Measurements from ENCODE around the gene OVCH1. TPM values are rescaled to one million over a fixed set of nuclear protein-coding genes. Genes with fewer than 3 reads are reported as not detected.

OVCH1 gene
- polyA plus RNA-seq, 1 of the 3 experiments (the other 2 are of a cell fraction), result not detected

DNA sequence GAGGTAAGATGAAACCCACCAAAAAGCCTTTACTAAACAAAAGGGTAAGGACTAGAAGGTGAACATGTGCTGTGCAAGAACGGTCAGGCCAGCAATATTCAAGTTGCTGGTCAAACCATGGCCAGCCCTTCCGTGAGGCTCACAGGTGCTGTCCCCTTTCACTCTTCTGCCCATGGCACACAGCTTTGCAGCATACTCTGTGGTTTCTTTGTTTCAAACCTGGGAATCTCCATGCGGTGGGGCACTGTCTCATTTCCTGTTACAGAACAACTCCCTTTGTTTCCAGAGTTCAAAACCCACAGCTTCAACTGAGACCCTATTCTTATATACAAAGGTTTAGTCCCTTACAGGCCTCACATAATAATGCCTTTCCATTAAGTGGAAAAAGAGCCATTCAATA lies 1.7 kb upstream of the OVCH1 start (continued):
- TF ChIP-seq MEF2A (IDR thresholded peaks at IDR 0.05; ENCODE audit: borderline replicate concordance, low read depth) (no peak), FOSL2 (IDR thresholded peaks at IDR 0.05; ENCODE audit: borderline replicate concordance, low read depth) (no peak), EZH2phosphoT487 (IDR thresholded peaks at IDR 0.05; ENCODE audit: borderline replicate concordance, low read depth) (no peak), YY1 (IDR thresholded peaks at IDR 0.05; ENCODE audit: low read depth) (no peak)

- Histone ChIP-seq H3K36me3 (replicated peaks in 1 of 2; ENCODE audit: control insufficient read depth in 1 of 2, insufficient read depth in 2 of 2, low read length in 1 of 2) (no peaks in the 10 kb centered on the region), H3K9me3 (no peaks in the 10 kb centered on the region), H3K4me2 (no peak overlapping the region), H3K4me3 (ENCODE audit: low read depth in 2 of 2, low read length in 1 of 2) (no peak overlapping the region), H2AFZ (ENCODE audit: low read depth) (no peak overlapping the region), H3K27me3 (ENCODE audit: insufficient read depth) (peaks cover 3% of the 10 kb centered on the region; the same call in 1 of the 2 replicates), H3K79me2 (ENCODE audit: insufficient read depth) (no peaks in the 10 kb centered on the region), H3K4me1 (ENCODE audit: control insufficient read depth in 1 of 2, insufficient read depth in 2 of 2, low read depth in 1 of 2, low read length in 1 of 2) (no peaks in the 10 kb centered on the region), H4K20me1 (ENCODE audit: insufficient read depth) (no peaks in the 10 kb centered on the region), H3K9ac (no peak overlapping the region), H3K9me2 (no peaks in the 10 kb centered on the region), H3F3A (replicated peaks; ENCODE audit: insufficient read depth) (no peaks in the 10 kb centered on the region), H3K27ac (ENCODE audit: low read depth in 2 of 2, low read length in 1 of 2) (no peak overlapping the region)
- POLR2A ChIA-PET, result no interaction called here
- no peak for DNase-seq
- 29% methylated on average over 6 of the region's 6 CpGs for WGBS (ENCODE audit: low lambda C conversion rate)
- TF ChIP-seq SMC3 (IDR thresholded peaks at IDR 0.05; ENCODE audit: low read depth, low read length) (no peak), GATA2 (CRISPR knock-in tag; IDR thresholded peaks at IDR 0.05) (no peak), ELF1 (IDR thresholded peaks at IDR 0.05) (no peak), EZH2phosphoT487 (IDR thresholded peaks at IDR 0.05; ENCODE audit: borderline replicate concordance, low read depth) (no peak), RCOR1 (IDR thresholded peaks at IDR 0.05; ENCODE audit: low read length) (no peak), MXI1 (IDR thresholded peaks at IDR 0.05; ENCODE audit: low read depth, low read length) (no peak), FOXM1 (IDR thresholded peaks at IDR 0.05; ENCODE audit: low read depth) (no peak), NRF1 (IDR thresholded peaks at IDR 0.05; ENCODE audit: low read depth, low read length) (no peak), USF1 (IDR thresholded peaks at IDR 0.05; ENCODE audit: borderline replicate concordance, low read depth) (no peak), CHD2 (IDR thresholded peaks at IDR 0.05; ENCODE audit: low read length, partially characterized antibody) (no peak), RAD21 (IDR thresholded peaks at IDR 0.05; ENCODE audit: low read length) (no peak), SIN3A (IDR thresholded peaks at IDR 0.05; ENCODE audit: borderline replicate concordance, low read depth, low read length) (no peak), MAX (IDR thresholded peaks at IDR 0.05; ENCODE audit: low read depth) (no peak), PBX3 (IDR thresholded peaks at IDR 0.05) (no peak), NFIC (IDR thresholded peaks at IDR 0.05; ENCODE audit: borderline replicate concordance) (no peak)
- TF ChIP-seq, protein P1, sequence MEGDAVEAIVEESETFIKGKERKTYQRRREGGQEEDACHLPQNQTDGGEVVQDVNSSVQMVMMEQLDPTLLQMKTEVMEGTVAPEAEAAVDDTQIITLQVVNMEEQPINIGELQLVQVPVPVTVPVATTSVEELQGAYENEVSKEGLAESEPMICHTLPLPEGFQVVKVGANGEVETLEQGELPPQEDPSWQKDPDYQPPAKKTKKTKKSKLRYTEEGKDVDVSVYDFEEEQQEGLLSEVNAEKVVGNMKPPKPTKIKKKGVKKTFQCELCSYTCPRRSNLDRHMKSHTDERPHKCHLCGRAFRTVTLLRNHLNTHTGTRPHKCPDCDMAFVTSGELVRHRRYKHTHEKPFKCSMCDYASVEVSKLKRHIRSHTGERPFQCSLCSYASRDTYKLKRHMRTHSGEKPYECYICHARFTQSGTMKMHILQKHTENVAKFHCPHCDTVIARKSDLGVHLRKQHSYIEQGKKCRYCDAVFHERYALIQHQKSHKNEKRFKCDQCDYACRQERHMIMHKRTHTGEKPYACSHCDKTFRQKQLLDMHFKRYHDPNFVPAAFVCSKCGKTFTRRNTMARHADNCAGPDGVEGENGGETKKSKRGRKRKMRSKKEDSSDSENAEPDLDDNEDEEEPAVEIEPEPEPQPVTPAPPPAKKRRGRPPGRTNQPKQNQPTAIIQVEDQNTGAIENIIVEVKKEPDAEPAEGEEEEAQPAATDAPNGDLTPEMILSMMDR (IDR thresholded peaks at IDR 0.05), result no peak
- TF ChIP-seq, protein P2, sequence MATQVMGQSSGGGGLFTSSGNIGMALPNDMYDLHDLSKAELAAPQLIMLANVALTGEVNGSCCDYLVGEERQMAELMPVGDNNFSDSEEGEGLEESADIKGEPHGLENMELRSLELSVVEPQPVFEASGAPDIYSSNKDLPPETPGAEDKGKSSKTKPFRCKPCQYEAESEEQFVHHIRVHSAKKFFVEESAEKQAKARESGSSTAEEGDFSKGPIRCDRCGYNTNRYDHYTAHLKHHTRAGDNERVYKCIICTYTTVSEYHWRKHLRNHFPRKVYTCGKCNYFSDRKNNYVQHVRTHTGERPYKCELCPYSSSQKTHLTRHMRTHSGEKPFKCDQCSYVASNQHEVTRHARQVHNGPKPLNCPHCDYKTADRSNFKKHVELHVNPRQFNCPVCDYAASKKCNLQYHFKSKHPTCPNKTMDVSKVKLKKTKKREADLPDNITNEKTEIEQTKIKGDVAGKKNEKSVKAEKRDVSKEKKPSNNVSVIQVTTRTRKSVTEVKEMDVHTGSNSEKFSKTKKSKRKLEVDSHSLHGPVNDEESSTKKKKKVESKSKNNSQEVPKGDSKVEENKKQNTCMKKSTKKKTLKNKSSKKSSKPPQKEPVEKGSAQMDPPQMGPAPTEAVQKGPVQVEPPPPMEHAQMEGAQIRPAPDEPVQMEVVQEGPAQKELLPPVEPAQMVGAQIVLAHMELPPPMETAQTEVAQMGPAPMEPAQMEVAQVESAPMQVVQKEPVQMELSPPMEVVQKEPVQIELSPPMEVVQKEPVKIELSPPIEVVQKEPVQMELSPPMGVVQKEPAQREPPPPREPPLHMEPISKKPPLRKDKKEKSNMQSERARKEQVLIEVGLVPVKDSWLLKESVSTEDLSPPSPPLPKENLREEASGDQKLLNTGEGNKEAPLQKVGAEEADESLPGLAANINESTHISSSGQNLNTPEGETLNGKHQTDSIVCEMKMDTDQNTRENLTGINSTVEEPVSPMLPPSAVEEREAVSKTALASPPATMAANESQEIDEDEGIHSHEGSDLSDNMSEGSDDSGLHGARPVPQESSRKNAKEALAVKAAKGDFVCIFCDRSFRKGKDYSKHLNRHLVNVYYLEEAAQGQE (IDR thresholded peaks at IDR 0.05; ENCODE audit: low read depth, low read length), result no peak
- CTCF ChIA-PET, result no interaction called here
Observed at GRCh38 chr12:29492891-29493290, 4.6 kb downstream of the OVCH1 start.

All from SK-N-SH (cell line).